ENCODE results near the gene GDF9.

GDF9 gene

DNA sequence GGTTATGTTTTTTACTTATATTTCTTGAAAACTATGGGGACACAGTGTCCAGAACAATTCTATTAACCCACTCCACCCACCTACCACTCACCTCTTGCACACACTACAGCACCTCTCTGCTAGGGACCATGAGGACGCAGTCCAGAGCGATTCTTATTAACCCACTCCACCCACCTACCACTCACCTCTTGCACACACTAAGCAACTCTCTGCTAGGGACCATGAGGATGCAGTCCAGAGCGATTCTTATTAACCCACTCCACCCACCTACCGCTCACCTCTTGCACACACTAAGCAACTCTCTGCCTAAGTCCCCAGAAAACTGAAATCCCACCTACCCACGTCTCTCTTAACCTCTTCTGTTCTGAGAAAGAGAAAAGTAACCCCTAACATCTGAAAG, 33.7 kb downstream of the GDF9 start:
- no peak for DNase-seq

DNA sequence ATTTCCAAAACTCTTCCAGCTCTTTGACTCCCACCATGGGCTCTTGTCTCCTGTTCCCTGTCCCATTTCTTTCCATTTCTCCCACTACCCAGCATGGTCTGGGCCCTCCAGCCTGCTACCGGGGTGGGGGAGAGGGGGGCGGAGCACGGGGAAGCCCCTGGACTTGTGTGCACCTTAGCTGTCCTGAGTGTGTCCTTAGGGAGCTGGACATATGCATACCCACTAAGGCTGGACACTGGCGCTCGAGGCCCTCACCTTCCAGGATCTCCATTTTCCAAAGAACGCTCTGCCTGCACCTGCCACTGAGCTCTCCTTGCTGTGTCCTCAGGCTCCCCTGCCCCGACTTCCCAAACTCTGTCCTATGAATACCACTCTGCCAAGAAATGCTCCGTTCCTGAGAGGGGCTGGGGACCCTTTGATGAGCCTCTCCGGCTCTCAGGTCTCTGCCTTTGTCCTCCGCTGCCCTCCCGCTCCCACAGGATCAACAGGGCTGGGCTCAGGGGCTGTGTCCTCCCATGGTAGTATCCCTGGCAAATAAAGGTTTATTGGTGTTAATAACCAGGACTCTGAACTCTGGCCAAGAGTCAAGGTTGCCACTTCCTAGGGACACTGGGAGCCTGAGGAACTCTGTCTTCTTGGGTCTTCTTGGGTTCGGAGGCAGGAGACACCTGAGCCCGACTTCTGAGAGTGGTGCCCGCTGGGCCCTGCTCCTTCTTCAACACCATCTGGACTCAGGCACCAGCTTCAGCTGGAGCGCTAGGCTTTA, 35.0 kb downstream of the GDF9 start:
- no peak for DNase-seq

DNA sequence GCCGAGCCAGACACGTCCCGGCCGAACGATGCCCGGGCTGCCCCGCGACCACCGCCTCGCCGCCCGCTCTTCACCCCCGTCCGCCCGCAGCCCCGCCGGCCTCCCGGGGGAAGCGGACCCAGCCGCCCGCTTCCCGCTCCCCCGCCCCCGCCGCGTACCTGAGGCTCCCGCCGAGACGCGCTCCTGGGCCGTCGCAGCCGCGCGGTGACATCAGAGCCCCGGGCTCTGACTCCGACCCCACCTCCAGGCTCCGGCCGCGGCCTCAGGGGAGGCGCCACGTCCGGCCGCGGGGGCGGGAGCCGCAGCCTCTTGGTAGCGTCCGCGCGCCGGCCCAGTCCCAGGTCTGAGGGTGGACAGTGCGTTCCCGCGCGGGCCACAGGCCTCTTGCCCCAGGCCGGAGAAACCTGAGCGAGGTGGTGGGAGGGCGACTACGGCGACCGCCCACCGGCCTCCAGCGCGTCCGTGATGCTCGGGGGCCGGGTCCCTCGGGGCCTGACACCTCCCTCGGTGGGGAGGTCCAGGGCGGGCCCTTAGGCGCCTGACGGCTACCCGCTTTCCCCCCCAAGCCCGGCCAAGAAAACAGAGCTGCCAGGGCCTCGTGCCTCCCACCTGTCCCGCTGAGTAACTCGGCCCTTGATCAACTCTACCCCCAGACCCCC, 35.7 kb downstream of the GDF9 start, which contains the start of gene SHROOM1:
Gene SHROOM1 (minus strand): TSS at position 212 of the 659 bp plus-strand sequence. CDS start 4,507 bp downstream, outside the sequence.
- DNase-seq, result no peak

DNA sequence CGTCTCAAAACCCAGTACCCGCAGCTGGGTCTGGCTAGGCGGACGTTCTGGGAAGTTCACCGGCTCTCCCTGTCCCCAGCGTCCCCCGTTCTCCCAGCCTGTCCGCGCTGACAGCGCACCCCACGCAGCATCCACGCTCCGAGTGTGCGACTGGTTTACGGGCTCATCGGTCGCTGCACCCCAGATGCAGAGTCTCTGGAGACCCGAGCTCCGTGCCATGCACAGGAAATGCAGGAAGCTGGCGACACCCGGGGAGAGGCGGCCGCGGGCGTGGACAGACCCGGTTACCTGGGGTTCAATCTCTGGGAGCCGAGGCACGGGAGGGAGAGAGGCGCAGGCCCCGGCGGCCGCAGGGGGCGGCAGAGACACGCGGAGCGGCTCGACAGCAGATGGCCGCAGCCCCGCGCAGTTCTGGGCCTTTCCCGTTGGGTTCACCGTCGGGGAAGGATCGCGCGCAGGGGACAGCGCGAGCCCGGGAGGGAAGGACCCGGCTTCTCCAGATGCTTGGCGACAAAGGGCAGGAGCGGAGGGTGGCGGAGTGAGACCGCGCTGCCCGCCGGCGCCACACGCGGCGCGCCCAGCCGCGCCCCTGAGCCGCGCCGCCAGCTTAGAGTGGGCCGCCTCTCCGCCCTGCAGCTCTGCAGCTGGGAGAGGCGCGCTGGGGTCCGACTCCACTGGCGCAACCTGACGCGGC, 36.4 kb downstream of the GDF9 start:
- DNase-seq, result no peak

DNA sequence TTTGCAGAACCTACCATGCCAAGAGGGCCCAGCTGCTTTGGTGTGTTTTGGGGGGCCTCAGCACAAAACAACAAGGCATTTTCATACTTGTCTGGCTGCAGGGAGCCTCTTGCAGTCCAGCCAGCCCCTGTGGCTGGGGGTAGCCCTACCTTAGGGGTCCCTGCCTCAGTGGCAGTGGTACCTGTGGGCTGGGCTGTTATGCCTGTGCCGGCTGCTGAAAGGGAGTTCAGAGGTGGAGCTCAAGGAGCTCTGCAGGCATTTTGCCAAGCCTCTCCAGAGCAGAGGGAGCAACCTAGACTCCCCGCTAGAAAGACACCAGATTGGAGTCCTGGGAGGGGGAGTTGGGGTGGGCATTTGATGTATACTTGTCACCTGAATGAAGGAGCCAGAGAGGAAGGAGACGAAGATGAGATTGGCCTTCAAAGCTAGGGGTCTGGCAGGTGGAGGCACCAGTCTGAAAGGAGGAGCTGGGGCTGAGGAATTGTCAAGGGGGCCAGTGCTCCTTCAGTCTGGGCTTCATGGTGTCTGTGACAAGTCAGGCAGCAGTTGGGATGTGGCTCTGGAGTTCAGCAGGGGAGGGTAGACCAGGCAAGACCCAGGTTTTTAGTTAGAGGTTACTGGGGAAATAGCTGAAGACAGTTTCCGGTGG, 37.3 kb downstream of the GDF9 start:
- no peak for DNase-seq

DNA sequence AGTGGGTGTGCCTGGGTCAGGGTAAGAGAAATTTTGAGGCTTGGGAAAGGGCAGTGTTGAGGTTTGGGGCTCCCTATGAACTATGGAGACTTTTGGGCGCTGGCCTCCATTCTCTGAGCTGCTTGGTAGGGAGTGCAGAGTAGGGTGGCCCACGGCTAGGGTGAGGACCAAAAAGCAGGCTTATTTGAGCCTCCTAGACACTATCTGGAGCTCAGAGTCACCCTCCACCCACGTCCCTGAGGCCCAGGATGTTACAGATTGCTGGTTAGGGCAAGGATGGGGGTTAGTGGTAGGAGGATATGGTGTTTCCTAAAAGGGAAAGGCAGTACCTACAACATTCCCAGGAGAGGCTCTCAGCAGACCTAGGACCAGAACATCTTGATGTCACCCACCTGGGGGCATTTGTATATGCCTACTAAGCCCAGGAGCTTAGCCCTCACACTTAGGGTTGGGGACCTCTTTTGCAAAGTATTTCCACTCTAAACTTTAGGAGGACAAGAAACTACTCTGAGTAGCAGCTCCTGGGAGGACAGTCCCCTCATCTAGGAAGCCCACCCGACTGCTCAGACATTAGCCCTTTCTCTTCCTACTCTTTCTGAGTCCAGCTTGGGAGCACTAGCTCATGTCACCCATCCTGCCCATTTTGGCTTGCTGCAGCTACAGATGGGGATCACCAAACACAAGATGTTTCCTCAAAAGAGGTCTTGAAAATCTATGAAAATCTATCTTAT, 38.2 kb downstream of the GDF9 start:
- DNase-seq, result no peak

DNA sequence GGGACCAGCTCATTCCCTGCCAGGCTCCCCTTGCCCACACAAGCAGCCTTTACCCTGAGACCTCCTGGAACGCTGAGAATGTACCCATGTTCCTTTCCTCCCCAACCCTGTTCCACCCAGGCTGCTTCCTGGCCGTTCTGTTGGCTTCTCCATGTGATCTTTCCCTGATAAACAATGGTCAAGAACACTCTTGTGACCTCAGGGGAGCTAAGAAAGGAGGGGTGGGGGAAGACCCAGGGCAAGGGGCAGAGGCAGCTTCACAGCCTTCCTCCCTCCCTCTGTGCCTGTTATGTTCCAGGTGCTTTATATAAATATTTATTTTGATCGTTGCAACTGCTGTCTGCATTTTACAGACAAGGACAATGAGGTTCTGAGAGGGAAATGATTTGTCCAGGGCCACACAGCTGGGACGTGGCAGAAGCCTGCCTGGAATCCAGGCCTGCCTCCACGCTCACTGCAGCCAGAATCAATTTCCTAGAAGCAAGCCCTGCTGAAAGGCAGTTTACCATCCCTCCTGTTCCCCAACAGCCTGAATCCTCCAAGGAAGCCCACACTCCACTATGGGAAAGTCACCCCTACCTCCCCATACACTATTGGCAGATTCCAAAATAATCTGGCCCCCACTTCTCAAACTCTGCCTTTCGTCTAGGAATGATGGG, 39.7 kb downstream of the GDF9 start:
- no peak for DNase-seq

DNA sequence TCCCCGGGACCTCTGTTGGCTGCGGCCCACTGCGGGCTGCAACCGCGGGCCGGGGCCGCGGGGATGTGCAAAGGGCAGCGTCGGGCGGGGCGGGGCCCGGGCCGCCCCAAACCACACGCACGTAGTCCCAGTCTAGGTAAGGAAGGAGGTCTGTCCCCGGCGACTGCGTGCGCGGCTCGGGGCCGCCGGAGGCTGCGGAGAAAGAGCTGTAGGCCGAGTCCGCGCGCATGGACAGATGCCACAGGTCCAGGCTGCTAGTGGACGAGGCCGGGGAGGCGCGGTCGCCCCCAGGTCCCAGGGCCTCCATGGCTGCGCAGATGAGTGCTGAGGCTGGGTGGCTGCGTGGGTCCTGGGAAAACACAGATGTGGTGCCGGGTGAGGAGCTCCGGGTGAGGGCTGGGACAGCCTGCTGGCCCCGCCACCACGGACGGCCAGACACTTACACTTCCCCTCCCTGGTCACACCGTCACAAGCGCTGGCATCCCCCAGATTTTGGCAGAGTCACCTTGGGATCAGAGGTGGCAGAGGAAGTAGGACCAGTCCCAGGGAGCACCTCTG, 40.4 kb downstream of the GDF9 start:
- no peak for DNase-seq

DNA sequence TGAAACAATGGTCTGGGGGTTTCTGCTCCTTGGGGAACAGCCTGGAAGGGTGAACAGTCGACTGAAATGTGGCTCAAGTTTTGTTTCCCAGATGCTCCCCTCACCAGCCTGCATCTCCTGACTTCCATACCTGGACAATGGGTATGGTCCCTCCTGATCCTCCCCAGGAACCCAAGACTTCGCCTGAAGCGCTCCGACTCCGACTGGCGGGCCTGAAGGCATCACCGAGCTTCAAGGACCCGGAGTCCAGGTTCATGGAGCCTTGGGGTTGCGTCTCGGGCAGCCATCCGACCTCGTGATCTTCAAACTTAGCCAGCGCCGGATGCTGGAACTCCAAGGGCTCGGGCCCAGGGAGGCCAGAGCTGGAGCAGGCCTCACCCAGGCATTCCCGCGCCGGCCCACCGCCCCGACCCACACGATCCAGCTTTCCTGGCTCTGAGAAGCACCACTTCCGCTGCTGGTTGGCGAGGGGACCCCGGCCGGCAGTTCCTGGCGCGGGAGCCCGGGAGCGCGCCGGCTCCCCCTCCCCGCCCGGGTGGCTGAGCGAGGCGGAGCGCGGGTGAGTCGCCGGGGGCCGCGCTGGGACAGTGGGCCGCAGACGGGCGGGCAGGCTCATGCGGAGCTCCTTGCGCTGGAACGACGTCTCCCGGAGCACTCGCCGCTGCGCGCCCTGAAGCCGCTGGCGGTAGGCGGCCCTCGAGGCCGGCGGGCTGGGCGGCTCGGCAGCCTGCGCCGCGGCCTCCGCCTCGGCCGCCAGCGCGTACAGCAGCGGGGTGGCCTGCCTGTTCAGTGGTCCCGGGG, 41.0 kb downstream of the GDF9 start:
- no peak for DNase-seq

DNA sequence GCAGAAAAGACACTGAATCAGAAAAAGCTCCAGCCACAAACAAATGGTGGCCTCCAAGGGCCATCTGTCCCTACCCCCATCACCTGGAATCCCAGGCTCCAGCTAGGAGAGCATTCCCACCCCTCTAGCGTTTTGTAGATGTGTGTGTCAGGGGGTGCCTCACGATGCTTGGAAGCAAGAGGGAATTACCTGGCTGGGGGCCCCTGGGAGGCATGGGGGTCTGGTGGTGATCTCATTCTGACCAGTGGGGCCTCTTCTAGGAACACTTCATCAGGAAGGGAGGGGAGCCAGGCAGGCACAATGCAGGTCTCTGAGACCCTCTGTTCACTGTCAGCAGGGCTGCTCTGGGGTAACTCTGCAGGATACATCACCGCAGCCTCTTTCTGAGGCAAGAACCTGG, 41.8 kb downstream of the GDF9 start:
- DNase-seq, result no peak

DNA sequence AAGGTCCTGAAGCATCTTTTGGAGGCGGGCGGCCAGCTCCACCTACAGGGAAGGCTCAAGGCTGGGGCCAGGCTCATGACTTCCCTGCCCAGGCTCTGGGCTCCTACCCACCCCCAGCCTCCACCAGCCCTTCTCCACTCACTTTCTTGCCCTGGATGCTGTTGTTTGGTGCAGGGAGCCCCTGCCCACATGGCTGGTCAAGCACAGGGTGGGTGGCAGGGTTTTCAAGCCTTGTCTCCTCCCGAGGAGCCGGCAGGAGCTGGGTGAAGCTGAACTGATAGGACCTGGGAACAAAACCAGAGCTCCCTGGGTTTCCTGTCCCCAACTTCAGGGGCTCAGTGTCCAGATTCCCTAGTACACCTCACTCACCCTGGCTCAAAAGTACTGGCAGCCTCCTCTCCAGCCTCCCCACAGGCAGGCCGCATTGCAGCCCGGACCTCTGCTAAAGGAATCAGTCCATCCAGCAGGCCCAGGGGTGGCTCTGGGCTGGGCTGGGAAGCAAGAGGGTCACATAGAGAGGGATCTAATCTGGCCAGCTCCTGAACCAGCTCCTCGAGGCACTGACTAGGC, 42.7 kb downstream of the GDF9 start:
- DNase-seq, result no peak

DNA sequence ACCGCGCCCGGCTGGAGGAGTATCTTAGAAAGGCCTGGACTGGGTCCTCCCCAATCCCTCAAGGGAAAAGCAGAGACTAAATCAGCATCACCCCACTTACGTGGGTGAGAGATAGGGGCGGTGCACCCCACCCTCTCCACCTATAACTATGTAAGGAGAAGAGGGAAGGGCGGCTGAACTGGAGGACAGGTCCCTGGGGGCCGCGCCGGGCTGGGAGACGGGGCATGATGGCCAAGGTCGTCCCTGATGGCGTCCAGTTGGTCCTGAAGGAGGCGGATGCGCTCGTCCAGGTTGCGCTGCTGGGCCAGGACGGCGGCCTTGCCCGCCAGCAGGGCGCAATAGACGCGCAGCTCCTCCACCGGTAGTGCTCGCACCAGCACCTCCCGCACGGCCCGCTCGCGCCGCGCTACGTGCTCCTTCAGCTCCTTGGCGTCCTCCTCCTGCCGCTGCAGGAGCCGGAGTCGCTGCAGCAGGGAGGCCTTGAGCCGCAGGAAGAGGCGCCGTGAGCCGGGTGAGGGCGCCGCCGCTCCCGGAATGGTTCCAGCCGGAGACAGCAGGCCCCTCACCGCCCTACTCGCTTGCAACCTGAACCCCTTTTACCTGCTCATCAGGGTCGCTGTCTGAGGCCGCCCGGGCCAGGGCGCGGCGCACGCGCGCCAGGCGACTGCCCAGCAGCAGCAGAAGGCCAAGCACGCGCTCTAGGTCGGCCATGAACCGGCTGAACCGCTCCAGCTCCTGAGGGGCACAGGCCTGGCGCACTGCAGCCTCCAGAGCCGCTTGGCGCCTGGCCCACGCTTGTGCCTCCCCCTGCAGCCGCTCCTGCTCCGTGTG, 43.4 kb downstream of the GDF9 start:
- no peak for DNase-seq

DNA sequence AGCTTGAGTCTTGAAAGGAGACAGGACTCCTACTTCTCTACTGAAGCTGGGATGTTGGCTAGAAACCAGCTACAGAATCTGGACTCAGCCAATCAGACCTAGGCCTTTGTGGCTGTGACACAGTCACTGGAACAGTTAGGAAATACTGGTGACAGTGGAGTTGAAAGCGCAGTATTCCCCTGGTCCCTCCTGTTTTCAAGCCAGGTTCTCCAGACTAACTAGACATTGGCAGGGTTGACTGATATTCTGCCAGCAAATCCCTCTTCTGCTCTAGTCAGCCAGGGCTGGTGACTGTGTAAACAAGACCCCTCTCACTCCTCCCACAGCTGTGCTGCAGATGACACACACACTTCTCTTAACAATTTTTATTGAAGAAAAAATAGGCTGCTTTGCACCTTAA, 44.5 kb downstream of the GDF9 start:
- DNase-seq, result no peak

DNA sequence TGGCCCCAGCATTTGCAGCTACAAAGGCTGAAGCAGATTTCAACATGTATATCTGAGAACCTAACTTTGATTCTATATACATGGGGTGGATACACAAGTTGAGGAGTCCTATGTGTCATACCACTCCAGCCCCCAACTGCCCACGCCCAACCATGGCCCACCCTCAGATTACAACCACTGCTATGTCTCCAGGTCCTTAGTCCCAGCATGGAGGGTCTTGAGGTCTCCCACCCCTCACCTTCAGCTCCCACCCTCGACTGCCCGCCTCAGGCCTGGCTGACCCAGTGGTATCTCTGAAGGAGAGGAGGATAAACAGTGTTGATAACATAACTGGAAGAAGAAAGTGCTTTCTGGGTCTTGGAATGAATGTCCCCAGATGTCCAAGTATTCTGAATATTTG, 44.9 kb downstream of the GDF9 start:
- no peak for DNase-seq

DNA sequence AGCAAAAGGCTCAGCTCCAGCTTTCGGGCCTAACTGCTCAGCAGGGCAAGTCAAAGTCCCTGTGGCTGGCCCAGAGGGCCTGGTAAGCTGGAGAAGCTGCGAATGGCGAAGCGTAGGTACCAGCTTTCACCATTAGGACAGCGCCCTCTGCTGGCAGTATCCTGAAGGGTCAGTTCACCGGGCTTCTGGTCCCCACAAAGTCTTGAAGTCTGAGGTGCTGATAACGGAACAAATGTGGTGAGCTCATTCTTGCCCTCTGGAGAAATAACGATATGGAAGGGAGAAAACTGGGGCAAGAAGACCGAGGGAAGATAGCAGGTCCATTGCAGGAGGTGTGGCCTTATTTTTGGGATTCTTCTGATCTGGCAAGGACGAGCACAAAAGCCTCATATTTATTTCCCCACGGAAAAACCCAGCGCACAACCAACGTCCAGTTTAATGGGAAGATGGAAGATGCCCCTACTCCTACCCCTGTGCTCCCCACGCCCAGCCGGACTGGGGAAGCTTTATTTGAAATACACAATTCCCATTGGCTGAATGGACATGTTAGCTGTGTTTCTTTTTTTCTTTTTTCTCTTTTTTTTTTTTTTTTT, 46.0 kb downstream of the GDF9 start:
- DNase-seq, result no peak

DNA sequence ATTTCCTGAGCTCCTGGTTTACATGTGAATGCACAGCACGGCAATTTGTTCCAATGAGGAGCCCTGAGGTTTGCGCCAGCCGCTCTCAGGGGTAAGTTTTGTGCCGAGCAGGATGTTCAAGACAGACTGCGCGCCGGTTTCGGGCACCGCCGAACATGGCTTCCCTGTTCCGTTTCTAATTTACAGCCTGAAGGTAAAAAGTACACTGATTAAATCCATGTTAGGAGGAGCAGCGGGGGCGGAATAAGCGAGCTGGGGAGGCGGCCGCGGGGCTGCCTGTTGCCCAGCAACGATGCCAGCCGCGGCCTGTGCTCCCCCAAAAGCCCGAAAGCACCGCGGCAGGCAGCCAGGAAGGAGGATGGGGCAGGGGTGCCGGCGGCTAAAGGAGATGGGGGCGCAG, 46.8 kb downstream of the GDF9 start:
- no peak for DNase-seq

DNA sequence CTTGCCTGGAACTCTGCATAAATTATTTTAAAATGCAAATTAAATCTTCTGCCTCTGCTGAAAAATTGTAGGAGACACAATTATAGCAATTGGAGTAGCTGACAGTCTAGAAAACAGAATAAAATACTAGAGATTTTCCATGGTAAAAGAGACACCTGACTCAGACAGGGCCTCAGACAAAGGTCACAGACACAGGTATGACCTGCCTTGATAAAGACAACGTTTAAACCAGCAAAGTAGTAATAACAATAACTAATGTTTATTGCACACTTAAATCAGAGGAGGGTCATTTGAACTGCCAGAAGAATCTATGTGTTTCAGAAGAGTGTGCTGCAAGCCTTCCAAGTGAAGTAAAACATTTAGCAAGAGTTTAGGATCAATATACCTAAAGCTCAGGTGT, 49.3 kb downstream of the GDF9 start:
- DNase-seq, result no peak

DNA sequence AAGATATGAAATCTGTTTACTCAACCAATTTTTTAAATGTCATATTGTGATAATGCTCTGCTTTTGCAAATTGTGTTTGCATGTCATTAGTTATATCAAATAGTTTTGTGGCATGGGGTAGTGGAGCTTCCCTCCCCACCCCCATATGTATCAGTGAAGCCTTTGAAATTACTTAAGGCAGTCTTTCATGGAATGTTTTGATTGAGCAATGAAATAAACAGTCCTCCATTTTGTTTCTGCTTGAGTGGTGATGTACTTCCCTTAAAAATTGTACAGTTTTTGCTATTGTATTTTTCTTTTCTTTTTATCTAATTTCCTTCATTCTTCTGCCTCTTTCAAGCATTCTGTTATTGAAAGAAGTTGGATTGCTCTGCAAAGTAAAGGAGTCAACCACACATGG, 49.7 kb downstream of the GDF9 start:
- DNase-seq, result no peak

DNA sequence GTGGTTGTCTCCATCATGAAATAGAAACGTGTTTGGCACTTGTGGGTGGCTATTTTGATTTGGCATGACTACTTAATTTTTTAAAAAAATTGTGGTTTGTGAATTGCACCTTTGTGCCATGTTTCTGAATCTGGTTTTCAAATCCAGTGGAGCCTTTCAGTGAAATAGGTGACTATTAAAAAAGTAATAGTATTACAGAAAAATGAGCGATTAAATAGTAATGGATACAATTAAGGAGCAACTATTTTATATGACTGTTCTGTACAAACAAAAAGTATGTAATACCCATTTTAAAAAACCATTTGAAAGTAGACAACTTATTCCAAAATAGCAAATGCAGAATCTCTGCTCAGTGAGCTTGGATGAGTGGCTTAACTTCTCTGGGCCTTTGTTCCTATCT, 50.2 kb downstream of the GDF9 start:
- no peak for DNase-seq

Measured in GF-D8 (cell line).